ENCODE measurements around the gene TMEM135.

Gene TMEM135

GRCh38 chr11:87201376-87201775 is 163.6 kb downstream of the TMEM135 start:
- no peak for DNase-seq

DNA sequence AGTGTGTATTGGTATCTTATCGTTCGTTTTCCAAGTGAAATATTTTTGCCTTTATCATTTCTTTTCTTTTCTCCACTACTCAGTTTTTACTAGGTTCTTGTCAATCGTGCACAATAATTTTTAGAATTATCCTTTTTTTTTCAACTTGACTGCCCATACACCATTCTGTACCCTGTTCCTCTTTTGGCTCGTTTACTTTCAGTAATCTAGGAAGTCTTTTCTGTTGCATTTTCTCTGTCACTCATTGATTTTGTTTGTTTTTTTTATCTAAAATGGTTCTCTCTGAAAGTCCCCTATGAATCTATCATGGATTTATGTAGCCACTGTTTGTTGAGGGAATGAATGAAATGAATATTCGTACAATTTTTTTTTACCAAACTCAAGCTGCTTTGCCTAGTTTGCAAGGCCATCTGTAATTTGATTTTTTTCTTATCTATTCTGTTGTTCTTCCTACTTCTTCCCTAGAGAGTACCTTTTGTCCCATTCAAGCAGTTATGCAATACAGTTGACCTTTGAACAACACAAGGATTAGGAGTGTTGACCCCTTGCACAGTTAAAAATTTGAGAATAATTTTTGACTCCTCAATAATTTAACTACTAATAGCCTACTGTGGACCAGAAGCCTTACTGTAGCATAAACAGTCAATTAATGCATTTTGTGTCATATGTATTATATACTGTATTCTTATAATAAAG is 166.3 kb downstream of the TMEM135 start:
- DNase-seq = no peak

GRCh38 chr11:87212891-87213290 is 175.2 kb downstream of the TMEM135 start:
- DNase-seq = no peak

GRCh38 chr11:87213444-87213843 is 175.7 kb downstream of the TMEM135 start:
- no peak for DNase-seq

- no peak for DNase-seq
Measured at GRCh38 chr11:87215236-87215635, 177.5 kb downstream of the TMEM135 start.

DNA sequence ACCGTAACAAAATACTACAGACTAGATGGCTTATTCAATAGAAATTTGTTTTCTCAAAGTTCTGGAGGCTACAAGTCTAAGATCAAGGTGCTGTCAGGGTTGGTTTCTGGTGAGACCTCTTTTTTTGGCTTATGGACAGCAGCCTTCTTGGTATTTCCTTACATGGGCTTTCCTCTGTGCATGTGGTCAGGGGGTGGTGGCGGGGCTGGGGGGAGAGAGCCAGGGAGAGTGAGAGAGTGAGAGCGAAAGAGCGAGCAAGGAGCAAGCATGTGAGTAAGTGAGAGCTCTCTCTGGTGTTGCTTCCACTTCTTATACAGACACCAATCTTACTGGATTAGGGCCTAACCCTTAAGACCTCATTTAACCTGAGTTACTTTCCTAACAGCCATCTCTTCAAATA is 181.5 kb downstream of the TMEM135 start:
- peak; percentile 35 for DNase-seq

- DNase-seq = no peak
Measured at GRCh38 chr11:87223816-87224215, 186.1 kb downstream of the TMEM135 start.

GRCh38 chr11:87224486-87224885 is 186.8 kb downstream of the TMEM135 start:
- no peak for DNase-seq

DNA sequence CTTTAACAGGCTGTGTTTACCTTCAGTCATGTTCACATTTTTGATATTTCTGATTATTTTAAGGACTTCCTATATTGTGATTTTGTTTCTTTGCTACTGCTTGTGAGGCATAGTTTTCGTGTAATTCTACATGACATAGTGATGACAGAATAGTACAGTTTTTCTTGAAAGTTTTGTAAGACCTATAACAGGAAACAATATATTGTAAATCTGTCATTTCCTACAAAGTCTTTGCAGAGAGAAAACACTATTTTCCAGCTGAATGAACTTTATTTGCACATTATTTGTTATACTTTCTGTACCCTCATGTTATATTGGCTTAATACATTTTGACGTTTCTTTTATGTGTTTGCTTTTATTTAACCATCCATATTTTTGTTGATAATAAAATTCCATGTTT is 191.1 kb downstream of the TMEM135 start:
- no peak for DNase-seq

GRCh38 chr11:87230995-87231394 is 193.3 kb downstream of the TMEM135 start:
- DNase-seq = no peak

GRCh38 chr11:87232320-87232719 is 194.6 kb downstream of the TMEM135 start:
- DNase-seq = no peak

- no peak for DNase-seq
Measured at GRCh38 chr11:87235366-87235765, 197.6 kb downstream of the TMEM135 start.

- DNase-seq = no peak
Measured at GRCh38 chr11:87236368-87236767, 198.6 kb downstream of the TMEM135 start.

DNA sequence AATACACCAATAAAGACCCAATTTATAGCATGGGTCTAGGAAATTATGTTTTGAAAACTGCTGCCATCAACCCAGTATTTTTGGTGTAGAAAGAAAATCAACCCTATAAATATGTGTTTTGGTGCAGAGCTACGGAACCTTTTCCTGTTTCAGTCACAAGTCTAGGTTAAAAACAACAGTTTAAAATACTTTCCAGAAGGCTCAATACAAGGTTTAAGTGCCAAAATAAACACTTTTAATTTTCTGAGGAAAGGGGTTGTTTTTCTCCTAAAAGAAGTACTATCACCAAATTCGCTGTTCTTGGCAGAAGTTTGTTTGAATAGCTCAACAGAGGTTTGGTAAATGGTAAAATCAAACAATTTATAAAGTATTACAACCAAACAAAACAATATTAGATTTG is 201.3 kb downstream of the TMEM135 start:
- no peak for DNase-seq

GRCh38 chr11:87239531-87239930 is 201.8 kb downstream of the TMEM135 start:
- DNase-seq = no peak

- DNase-seq = no peak
Measured at GRCh38 chr11:87251560-87251959, 213.8 kb downstream of the TMEM135 start.

DNA sequence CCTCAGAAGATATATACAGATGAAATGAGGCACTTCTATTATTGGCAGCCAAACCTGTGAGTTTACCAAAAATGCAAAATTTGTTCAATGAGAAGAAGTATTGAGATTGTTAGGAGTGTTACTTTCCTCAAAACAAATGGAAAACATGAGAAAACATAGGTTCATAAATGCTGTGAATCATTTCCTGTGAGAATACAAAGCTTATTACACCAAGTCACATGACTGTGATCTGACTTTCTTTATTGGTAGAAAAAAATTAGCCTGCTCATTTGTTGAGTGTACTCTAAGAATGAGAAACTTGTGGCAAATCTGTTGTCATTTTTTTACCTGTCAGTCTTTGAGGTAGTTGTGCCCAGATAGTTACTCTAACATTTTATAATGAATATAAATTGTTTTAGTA is 215.1 kb downstream of the TMEM135 start:
- DNase-seq = no peak

- no peak for DNase-seq
Measured at GRCh38 chr11:87254562-87254961, 216.8 kb downstream of the TMEM135 start.

GRCh38 chr11:87255589-87255988 is 217.9 kb downstream of the TMEM135 start:
- DNase-seq = peak; percentile 19

DNA sequence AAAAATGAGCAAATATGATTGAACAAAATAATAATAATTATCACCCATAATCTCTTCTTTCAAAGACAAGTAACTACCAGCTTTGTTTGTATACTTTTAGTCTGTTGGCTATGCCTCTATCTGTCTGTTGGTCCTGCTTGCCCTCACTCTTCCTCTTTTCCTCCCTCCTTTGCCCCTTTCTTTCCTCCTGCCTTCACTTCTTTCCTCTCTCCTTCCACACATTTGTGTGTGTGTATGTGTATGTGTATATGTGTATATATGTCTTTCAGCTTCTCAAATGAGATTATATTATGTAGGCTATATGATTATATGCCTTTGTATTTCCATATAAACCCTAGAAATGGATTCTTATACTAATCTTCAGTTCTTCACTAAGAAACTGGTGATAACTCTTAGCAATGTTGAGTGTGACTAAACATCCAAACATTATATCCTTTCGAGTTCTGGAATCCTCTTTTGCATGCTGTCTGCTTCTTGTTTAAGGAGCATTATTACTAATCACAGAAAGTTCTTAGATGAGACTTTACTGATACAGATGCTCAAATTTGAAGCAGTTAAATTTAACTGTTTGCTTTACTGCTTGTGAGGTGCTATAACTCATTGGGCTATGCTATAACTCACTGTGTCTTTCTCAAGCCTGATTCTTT is 219.1 kb downstream of the TMEM135 start:
- no peak for DNase-seq

GRCh38 chr11:87258171-87258833 is 220.6 kb downstream of the TMEM135 start:
- peak; percentile 42 for DNase-seq

GRCh38 chr11:87259736-87260135 is 222.0 kb downstream of the TMEM135 start:
- no peak for DNase-seq

DNA sequence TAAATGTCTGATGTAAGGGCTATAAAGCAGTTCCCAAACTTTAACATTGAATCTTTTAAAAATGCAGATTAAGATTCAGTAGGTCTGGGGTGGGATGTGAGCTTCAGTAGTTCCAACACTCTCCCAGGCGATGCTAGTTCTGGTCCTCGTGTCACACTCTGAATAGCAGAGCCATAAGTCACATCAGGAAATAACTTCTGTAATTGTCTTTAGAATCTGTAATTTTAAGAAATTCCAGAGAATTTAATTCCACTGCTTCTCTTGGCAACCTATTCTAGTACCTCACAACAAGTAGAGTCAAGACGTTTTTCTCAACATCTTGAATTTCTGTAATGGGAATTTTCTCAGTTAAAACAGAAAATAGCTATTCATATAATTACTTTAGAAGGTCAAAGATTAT is 223.1 kb downstream of the TMEM135 start:
- DNase-seq = no peak

- no peak for DNase-seq
Measured at GRCh38 chr11:87263264-87263838, 225.6 kb downstream of the TMEM135 start.

All from hematopoietic multipotent progenitor cell treated with erythropoietin and hydrocortisone succinate and interleukin-3 and kit ligand, for 4 days (in vitro differentiated cells).